Umbilical cord (tissue), 2 donors: ENCODE measurements around the gene FXYD5. TPM values are rescaled to one million over a fixed set of nuclear protein-coding genes. Genes with fewer than 3 reads are reported as not detected.
"Not testable (repeated sequence)": the region's sequence is repeated elsewhere in the genome, so short reads cannot be mapped to it uniquely, and the experiment has no call there.

Experiments
- DNase-seq: peaks from one replicate; pipeline ENCODE4 v3.0.0-alpha.2; 2015; ENCODE audit warnings: low spot score
- total RNA-seq: library from RNA; depleted of rRNA; stranded (reverse); fragments of >200 nt; gene quantifications from one replicate; pipeline ENCODE4 v1.2.3, GENCODE V29; 2014; ENCODE audit warnings: low replicate concordance; ENCODE audit not compliant: insufficient read depth

FXYD5 gene
- total RNA-seq, 1 donor from 2014 or later, result 12.5 TPM

DNA sequence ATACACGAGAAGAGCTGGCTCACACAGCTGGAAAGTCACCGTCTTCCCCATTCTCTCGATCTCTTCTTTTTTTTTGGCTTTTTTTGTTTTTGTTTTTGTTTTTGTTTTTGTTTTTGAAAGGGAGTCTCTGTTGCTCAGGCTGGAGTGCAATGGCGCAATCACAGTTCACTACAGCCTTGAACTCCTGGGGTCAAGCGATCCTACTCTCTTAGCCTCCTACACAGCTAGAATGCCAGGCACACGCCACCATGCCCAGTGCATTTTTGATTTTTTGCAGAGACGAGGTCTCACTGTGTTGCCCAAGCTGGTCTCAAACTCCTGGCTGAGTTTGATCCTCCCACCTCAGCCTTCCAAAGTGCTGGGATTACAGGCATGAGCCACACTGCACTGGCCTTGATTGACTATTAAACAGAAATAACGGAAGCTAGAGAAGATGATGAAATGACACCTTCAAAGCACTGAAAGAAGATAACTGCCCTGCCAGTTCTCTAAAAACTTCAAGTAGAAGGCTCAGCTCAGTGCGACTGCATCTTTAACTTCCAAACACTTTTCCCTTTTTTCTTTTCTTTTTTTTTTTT is 34.9 kb upstream of the FXYD5 start:
- DNase-seq, result no peak

- peak; percentile 78 for DNase-seq
Observed at GRCh38 chr19:35120492-35120891, 34.0 kb upstream of the FXYD5 start.

DNA sequence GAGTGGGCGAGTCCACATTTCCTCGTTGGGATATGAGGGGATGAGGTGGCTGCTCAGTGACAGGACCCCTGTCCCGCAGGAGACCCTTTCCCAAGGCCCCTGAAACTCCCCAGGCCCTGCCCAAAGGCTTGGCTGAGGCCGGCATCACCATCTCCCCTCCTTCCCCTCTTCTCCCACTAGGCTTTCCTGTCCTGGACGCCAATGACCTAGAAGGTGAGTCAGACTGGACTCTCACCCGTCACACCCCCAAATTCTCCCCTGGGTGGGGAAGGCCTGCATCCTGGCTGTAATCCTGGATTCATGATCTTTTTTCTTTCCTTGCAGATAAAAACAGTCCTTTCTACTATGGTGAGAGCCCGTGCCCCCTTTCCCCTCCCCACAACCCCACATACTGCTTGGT is 33.6 kb upstream of the FXYD5 start:
- DNase-seq, result no peak

DNA sequence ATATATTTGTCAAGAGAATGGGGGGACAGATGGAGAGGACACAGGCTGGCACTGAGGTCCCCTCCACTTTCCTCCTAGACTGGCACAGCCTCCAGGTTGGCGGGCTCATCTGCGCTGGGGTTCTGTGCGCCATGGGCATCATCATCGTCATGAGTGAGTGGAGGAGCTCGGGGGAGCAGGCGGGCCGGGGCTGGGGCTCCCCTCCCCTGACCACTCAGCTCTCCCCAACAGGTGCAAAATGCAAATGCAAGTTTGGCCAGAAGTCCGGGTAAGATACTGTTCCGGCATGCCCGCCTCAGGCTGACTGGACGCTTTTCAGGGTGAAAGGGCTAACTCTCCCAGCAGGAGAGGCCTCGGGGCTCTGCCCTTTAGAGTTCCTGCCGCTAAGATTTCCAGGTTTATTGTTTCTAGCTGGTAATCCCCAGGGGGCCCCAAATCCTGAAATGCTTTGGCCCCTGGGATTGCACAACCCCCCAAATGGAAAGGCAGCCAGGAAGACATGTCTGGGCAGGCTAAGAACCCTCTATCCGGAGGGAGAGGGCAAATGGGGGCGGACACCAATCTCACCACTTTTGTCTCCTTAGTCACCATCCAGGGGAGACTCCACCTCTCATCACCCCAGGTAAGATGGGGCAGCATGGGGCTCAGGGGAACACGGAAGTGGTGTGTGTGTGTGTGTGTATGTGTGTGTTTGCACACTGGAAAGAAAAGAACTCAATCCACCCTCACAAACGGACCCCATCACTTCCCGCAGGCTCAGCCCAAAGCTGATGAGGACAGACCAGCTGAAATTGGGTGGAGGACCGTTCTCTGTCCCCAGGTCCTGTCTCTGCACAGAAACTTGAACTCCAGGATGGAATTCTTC is 31.6 kb upstream of the FXYD5 start:
- peak; percentile 26 for DNase-seq

GRCh38 chr19:35123573-35123972 is 31.0 kb upstream of the FXYD5 start:
- DNase-seq, result peak; percentile 29

- DNase-seq, result peak; percentile 98
Observed at GRCh38 chr19:35124098-35125060, 30.2 kb upstream of the FXYD5 start.

- no peak for DNase-seq
Observed at GRCh38 chr19:35125270-35125717, 29.2 kb upstream of the FXYD5 start.

DNA sequence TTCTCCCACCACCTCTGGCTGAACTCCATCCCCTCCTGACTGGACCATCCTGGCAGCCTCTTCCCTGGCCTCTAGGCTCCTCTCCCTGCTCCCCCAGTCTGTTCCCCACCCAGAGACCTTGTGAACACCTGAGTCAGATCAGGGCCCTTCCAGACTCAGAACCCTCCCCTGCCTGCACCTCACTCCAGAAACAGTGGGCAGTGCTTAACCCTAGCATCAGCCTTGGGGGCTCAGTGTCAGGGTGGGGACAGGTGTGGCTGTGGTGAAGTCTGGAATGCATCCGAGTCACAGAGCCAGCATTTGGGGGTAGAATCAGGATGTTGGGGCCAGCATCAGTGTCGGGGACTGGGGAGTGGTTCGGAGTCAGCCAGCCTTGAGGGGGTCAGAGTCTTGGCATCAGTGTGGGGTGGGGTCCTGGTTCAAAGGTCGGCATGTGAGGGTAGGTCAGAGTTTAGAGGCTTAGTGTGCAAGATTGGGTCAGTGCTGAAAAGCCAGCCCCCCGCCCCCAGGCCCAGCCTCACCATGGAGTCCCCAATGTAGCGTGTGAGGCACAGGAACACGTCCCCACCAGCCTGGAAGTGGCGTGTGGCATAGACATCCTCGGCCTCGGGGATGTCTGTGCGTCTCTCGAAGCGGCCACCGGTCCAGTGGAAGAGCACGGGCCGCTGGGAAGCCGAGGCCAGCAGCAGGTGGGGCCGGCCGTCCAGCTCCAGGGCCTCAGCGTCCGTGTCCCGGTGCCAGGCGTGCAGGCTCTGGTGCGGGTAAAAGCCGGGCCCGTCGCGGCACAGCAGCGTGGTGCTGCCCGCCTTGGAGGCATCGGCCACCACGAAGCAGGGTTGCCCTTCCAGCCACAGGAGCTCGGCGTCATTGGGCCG is 28.5 kb upstream of the FXYD5 start:
- peak; percentile 42 for DNase-seq

DNA sequence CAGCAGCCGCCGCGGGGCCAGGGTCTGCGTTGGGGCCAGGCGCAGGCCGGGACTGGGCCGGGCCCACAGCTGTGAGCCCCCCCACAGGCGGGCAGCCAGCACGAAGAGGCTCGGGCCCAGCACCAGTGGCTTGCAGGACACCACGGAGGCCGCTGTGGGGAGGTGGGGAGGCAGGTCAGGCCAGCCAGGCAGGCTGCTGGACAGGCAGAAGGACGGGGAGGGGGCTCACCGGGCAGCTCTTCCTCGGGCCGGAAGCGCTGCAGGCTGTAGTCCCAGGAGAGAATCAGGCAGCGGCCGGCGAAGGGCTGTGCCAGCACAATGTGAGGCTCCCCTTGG is 27.9 kb upstream of the FXYD5 start:
- DNase-seq, result peak; percentile 21

GRCh38 chr19:35127871-35128270 is 26.7 kb upstream of the FXYD5 start:
- DNase-seq, result no peak

GRCh38 chr19:35128398-35129057 is 26.0 kb upstream of the FXYD5 start:
- DNase-seq, result no peak

- DNase-seq, result not testable (repeated sequence)
Observed at GRCh38 chr19:35129724-35130274, 24.7 kb upstream of the FXYD5 start.

DNA sequence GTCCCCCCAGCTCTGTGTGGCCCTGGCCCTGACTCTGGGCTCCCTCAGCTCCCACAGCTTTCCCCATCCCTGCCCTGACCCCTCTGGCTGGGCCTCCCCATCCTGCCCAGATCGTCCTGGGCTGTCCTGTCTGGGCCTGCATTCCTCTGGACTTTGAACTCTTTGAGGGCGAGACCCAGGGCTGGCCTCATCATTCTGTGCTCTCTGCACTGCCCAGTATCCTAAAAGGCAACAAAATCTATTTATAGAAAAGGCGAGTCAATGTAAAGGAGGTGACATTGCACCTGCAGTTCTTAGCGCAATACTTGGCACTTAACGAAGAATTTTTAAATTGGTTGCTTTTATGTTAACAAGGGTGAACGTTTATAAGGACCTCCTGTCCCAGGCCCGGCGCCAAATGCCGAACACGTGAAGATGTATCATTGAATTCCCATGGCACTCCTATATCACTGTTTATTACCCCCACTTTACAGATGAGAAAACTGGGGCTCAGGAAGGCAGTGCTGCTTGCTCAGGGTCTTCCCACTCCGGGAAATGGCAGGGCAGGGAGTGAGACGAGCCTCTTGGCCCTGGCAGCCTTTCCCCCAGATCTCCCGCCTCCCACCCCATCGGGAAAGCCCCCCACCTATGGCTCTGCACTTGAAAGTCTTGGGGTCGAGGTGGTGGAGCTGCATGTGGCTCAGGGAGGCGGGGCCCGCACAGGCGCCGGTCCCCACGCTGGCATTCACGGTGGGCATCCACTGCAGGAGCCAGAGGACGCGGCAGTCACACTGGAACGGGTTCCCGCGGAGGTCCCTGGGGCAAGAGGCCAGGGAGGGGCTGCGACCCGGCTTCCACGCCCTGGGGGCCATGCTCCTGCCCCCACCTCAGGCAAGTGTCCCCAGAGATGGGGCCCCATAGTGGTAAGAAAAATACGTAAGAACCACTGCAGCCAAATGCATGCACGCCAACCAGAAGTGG is 23.5 kb upstream of the FXYD5 start:
- DNase-seq, result no peak

GRCh38 chr19:35132254-35132653 is 22.3 kb upstream of the FXYD5 start:
- no peak for DNase-seq

DNA sequence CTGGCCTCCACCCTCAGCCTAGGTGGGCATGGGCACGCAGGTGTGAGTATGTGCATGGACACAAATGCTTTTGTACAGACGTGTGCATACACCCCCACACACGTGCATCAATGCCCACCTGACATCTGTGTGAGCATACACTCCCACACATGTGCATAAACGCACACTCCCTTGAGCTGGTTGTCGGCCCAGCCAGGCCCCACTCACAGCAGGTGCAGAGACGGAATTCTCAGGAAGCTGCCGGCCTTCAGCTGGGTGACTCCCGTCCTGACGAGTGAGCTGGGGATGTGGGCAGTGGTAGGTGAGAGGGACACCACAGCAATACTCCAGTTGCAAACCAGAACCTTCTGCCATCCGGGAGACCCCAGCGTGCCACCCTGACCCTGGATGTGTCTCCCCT is 20.7 kb upstream of the FXYD5 start:
- no peak for DNase-seq

- peak; percentile 67 for DNase-seq
Observed at GRCh38 chr19:35134601-35135242, 19.8 kb upstream of the FXYD5 start, which contains the start of gene LGI4. TSS of gene LGI4 (minus strand) at chr19:35135059. CDS start at chr19:35134680, 379 bp downstream.

DNA sequence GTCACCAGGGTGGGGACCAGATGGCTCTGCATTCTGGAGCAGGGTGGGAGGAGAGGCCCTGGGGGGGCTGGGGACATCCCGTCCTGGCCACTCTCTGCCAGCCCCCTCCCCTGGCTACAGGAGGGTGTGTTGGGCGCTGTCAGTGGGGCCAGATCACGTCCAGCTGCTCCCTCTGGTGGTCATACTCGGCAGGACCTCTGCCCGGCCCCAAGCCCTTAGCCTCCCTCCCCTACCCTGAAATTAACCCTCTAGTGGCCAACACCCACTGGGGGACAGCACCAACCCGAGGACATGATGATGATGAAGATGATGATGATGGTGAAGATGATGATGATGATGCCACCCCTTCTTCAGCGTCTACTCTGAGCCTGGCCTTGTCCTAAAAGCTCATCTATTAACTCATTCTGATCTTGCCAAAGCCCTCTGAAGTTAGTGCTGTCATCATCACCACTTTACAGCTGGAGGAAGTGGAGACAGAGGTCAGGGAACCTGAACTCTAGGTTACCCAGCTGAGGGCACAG is 19.1 kb upstream of the FXYD5 start:
- peak; percentile 89 for DNase-seq

DNA sequence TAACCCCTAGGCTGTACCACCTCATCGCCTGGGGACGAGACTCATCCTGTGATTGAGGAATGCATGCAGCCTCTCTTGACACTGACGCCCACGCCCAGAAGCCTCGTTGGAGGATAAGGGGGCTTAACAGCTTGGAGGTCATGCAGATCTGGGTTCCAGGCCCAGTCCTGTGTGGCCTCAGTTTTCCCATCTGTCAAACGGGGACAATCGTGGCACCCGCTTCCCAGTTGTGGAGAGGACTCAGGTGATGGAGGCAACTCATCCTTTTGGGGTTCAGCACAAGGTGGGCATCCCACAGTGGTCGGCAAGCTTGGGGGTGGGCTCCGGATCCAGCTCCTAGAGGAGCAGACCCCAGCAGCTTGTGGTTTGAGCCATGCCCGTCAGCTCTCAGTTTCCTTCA is 18.3 kb upstream of the FXYD5 start:
- no peak for DNase-seq
